ENCODE results near the gene MYO5B.

DNA sequence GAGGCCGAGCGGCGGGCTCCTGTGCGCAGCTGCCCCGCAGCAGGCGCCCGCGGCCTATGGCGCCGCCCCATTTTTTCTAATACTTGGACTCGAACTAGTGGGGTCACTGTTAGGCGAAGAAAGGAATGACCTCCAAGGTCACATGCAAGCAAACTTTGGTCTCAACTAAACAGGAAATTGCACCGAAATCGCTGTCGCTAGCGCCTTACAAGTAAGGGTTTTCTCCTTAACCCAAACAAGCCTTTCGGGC is 382.0 kb downstream of the MYO5B start:
- TF ChIP-seq CTCF (IDR thresholded peaks at IDR 0.05) (no peak), POLR2AphosphoS5 (IDR thresholded peaks at IDR 0.05; ENCODE audit: insufficient read depth in 1 of 2, low read depth in 1 of 2) (no peak)
